ENCODE data around the gene MGAT4B.

DNA sequence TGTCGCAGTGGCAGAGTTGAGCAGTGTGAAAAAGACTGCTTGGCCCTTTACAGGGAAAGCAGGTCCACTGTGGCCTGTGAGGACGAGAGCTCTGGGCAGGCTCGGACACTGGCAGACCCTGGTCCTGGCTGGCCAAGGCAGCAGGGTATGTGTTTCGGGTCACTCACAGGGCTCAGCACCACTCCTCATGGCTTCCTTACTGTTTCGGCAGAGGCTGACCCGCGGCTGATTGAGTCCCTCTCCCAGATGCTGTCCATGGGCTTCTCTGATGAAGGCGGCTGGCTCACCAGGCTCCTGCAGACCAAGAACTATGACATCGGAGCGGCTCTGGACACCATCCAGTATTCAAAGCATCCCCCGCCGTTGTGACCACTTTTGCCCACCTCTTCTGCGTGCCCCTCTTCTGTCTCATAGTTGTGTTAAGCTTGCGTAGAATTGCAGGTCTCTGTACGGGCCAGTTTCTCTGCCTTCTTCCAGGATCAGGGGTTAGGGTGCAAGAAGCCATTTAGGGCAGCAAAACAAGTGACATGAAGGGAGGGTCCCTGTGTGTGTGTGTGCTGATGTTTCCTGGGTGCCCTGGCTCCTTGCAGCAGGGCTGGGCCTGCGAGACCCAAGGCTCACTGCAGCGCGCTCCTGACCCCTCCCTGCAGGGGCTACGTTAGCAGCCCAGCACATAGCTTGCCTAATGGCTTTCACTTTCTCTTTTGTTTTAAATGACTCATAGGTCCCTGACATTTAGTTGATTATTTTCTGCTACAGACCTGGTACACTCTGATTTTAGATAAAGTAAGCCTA is 29.8 kb upstream of the MGAT4B start:
- TF ChIP-seq, protein P1, sequence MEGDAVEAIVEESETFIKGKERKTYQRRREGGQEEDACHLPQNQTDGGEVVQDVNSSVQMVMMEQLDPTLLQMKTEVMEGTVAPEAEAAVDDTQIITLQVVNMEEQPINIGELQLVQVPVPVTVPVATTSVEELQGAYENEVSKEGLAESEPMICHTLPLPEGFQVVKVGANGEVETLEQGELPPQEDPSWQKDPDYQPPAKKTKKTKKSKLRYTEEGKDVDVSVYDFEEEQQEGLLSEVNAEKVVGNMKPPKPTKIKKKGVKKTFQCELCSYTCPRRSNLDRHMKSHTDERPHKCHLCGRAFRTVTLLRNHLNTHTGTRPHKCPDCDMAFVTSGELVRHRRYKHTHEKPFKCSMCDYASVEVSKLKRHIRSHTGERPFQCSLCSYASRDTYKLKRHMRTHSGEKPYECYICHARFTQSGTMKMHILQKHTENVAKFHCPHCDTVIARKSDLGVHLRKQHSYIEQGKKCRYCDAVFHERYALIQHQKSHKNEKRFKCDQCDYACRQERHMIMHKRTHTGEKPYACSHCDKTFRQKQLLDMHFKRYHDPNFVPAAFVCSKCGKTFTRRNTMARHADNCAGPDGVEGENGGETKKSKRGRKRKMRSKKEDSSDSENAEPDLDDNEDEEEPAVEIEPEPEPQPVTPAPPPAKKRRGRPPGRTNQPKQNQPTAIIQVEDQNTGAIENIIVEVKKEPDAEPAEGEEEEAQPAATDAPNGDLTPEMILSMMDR (optimal IDR thresholded peaks at IDR 0.05 in 1 of 3, IDR thresholded peaks at IDR 0.05 in 1 of 3, conservative IDR thresholded peaks at IDR 0.05 in 1 of 3; ENCODE audit: extremely low read depth in 1 of 3, insufficient read depth in 2 of 3, low read length in 3 of 3): no peak
- no peak for TF ChIP-seq EZH2 (IDR thresholded peaks at IDR 0.05; ENCODE audit: low read length)

Measured in keratinocyte (primary cell).